HepG2 (cell line): ENCODE measurements around the gene CD151. TPM values are rescaled to one million over a fixed set of nuclear protein-coding genes. Genes with fewer than 3 reads are reported as not detected.

Experiments
- ARNT ChIP-seq: fragments of 450-650 bp; IDR thresholded peaks from 2 replicates; pipeline ENCODE4 v1.6.1; 2017
- ATF1 ChIP-seq: IDR thresholded peaks from 2 replicates; pipeline ENCODE4 v1.6.1; 2016; ENCODE audit warnings: mild to moderate bottlenecking, control low read depth
- FOSL2 ChIP-seq: sonication (generic); formaldehyde crosslinking; IDR thresholded peaks from 2 replicates; pipeline ENCODE4 v1.4.0; 2020; ENCODE audit warnings: missing genetic modification reagents
- FOXP1 ChIP-seq, 2 experiments: fragments of 450-650 bp in 1 of 2; IDR thresholded peaks; 2 replicates each; pipeline ENCODE4 v1.6.1; 2017 to 2018; ENCODE audit warnings: antibody characterized with exemption in 1 of 2
- GABPA ChIP-seq, 2 experiments: IDR thresholded peaks; 2 replicates each; pipeline ENCODE4 v1.6.1; 2011 to 2016; ENCODE audit warnings: low read depth in 2 of 2, low read length in 1 of 2, missing biosample characterization in 1 of 2, missing genetic modification characterization in 1 of 2
- HNF4A ChIP-seq: sonication (generic); formaldehyde crosslinking; IDR thresholded peaks from 2 replicates; pipeline ENCODE4 v1.4.0; 2020; ENCODE audit warnings: missing genetic modification reagents
- HOXA9 ChIP-seq: sonication (generic); formaldehyde crosslinking; IDR thresholded peaks from 2 replicates; pipeline ENCODE4 v1.8.1; 2022; ENCODE audit warnings: missing genetic modification reagents, mild to moderate bottlenecking, moderate library complexity, borderline replicate concordance
- KDM5B ChIP-seq: sonication (generic); formaldehyde crosslinking; IDR thresholded peaks from 2 replicates; pipeline ENCODE4 v1.4.0; 2020; ENCODE audit warnings: missing genetic modification reagents, mild to moderate bottlenecking, borderline replicate concordance
- MAZ ChIP-seq, 2 experiments: sonication (generic) in 1 of 2; formaldehyde crosslinking in 1 of 2; IDR thresholded peaks; 2 replicates each; pipeline versions ENCODE4 v1.5.0 to v1.6.1; 2012 to 2020; ENCODE audit warnings: low read depth in 2 of 2, mild to moderate bottlenecking in 2 of 2, borderline replicate concordance in 1 of 2, improper control_type of control experiment in 1 of 2, low read length in 1 of 2, missing genetic modification reagents in 1 of 2, moderate library complexity in 1 of 2
- NR0B2 ChIP-seq: sonication (generic); formaldehyde crosslinking; IDR thresholded peaks from 2 replicates; pipeline ENCODE4 v1.4.0; 2020; ENCODE audit warnings: mild to moderate bottlenecking, missing genetic modification reagents
- PHF20 ChIP-seq: sonication (generic); formaldehyde crosslinking; IDR thresholded peaks from 2 replicates; pipeline ENCODE4 v1.5.0; 2020; ENCODE audit warnings: mild to moderate bottlenecking, missing genetic modification reagents
- POLR2G ChIP-seq: fragments of 200-400 bp; formaldehyde crosslinking; IDR thresholded peaks from 2 replicates; pipeline ENCODE4 v1.6.1; 2018; ENCODE audit warnings: mild to moderate bottlenecking, low read depth, low read length, moderate library complexity
- SKIL ChIP-seq: sonication (generic); formaldehyde crosslinking; IDR thresholded peaks from 2 replicates; pipeline ENCODE4 v1.8.0; 2022; ENCODE audit warnings: missing genetic modification reagents, mild to moderate bottlenecking, moderate library complexity, borderline replicate concordance
- SMAD9 ChIP-seq: sonication (generic); formaldehyde crosslinking; IDR thresholded peaks from 2 replicates; pipeline ENCODE4 v1.5.1; 2020; ENCODE audit warnings: mild to moderate bottlenecking, missing genetic modification reagents
- SNAPC2 ChIP-seq: sonication (generic); formaldehyde crosslinking; IDR thresholded peaks from 2 replicates; pipeline ENCODE4 v1.8.1; 2022; ENCODE audit warnings: mild to moderate bottlenecking, missing genetic modification reagents
- TARDBP ChIP-seq: sonication (generic); formaldehyde crosslinking; IDR thresholded peaks from 2 replicates; pipeline ENCODE4 v1.8.0; 2022; ENCODE audit warnings: mild to moderate bottlenecking, missing genetic modification reagents
- ZNF160 ChIP-seq: sonication (generic); formaldehyde crosslinking; IDR thresholded peaks from 2 replicates; pipeline ENCODE4 v1.8.0; 2022; ENCODE audit warnings: mild to moderate bottlenecking, inconsistent platforms, missing genetic modification reagents
- ZNF362 ChIP-seq: sonication (generic); formaldehyde crosslinking; IDR thresholded peaks from 2 replicates; pipeline ENCODE4 v1.4.0; 2020; ENCODE audit warnings: missing genetic modification reagents, mild to moderate bottlenecking, borderline replicate concordance
- ZNF724P ChIP-seq: sonication (generic); formaldehyde crosslinking; IDR thresholded peaks from 2 replicates; pipeline ENCODE4 v1.8.0; 2022; ENCODE audit warnings: missing genetic modification reagents, borderline replicate concordance
- ZNF770 ChIP-seq: sonication (generic); formaldehyde crosslinking; IDR thresholded peaks from 2 replicates; pipeline ENCODE4 v1.5.0; 2020; ENCODE audit warnings: mild to moderate bottlenecking, missing genetic modification reagents
- ZNF891 ChIP-seq: sonication (generic); formaldehyde crosslinking; IDR thresholded peaks from 2 replicates; pipeline ENCODE4 v1.5.0; 2020; ENCODE audit warnings: mild to moderate bottlenecking, missing genetic modification reagents
- ZSCAN9 ChIP-seq: IDR thresholded peaks from 2 replicates; pipeline ENCODE4 v1.6.1; 2016; ENCODE audit warnings: borderline replicate concordance
- polyA plus RNA-seq, 8 experiments: library from polyadenylated mRNA; depleted of rRNA in 3 of 8; stranded (reverse) in 7 of 8; unstranded in 1 of 8; fragments of >200 nt; fragmentation: Illumina TruSeq in 4 of 8; extraction: Trizol in 4 of 8; gene quantifications; 2 replicates each; pipeline versions ENCODE4 v1.2.1 to v1.2.3, GENCODE V29; 2011 to 2016; ENCODE audit warnings: low read depth in 4 of 8, missing spikeins in 1 of 8, mixed read lengths in 1 of 8; ENCODE audit not compliant: insufficient read depth in 1 of 8
- total RNA-seq, 5 experiments: library from RNA; depleted of rRNA; stranded (reverse); fragments of >200 nt; fragmentation: Illumina TruSeq; extraction: Trizol; gene quantifications; 2 replicates each; pipeline ENCODE4 v1.2.3, GENCODE V29; 2016; ENCODE audit warnings: low read depth in 1 of 5

Gene CD151
- total and polyA plus RNA-seq, 2 of the 13 experiments (the other 11 are each of a cell fraction or from before 2014, with no cell fraction given), result 125 to 197 TPM

- TF ChIP-seq ZNF770 (CRISPR knock-in tag) (peak; percentile 16; the same call in 1 of the 2 replicates), FOXP1 (IDR thresholded peaks at IDR 0.05) (no peak), FOXP1 (CRISPR knock-in tag; IDR thresholded peaks at IDR 0.05) (peak; percentile 42), POLR2G (peak; percentile 63), NR0B2 (CRISPR knock-in tag) (peak; percentile 81; the same call in 1 of the 2 replicates), FOSL2 (CRISPR knock-in tag) (peak; percentile 75), ARNT (no peak), PHF20 (CRISPR knock-in tag) (0 out of 2 replicates have a peak, but pooled peaks have one; percentile 47), GABPA (IDR thresholded peaks at IDR 0.05; ENCODE audit: low read depth, low read length) (no peak), GABPA (CRISPR knock-in tag; IDR thresholded peaks at IDR 0.05; ENCODE audit: low read depth) (peak; percentile 77), ZNF362 (CRISPR knock-in tag) (no peak), ZNF724P (CRISPR knock-in tag) (no peak), HNF4A (CRISPR knock-in tag) (0 out of 2 replicates have a peak, but pooled peaks have one; percentile 8), TARDBP (peak; percentile 63; the same call in 1 of the 2 replicates), SKIL (CRISPR knock-in tag) (peak; percentile 92), HOXA9 (CRISPR knock-in tag) (peak; percentile 78; the same call in 1 of the 2 replicates), ZNF891 (CRISPR knock-in tag) (0 out of 2 replicates have a peak, but pooled peaks have one; percentile 71), ZNF160 (CRISPR knock-in tag) (0 out of 2 replicates have a peak, but pooled peaks have one; percentile 37), KDM5B (peak; percentile 78), SNAPC2 (no peak; the same call in 1 of the 2 replicates), SMAD9 (CRISPR knock-in tag) (0 out of 2 replicates have a peak, but pooled peaks have one; percentile 30), MAZ (IDR thresholded peaks at IDR 0.05; ENCODE audit: borderline replicate concordance, low read depth, low read length) (peak; percentile 70; the same call in 1 of the 2 replicates), MAZ (CRISPR knock-in tag; IDR thresholded peaks at IDR 0.05; ENCODE audit: low read depth) (peak; percentile 72; the same call in 1 of the 2 replicates), ZSCAN9 (CRISPR knock-in tag) (peak; percentile 74; the same call in 1 of the 2 replicates), ATF1 (CRISPR knock-in tag) (no peak)
Measured at GRCh38 chr11:843818-844692, 11.3 kb downstream of the CD151 start (continued).
